Mucosa of gallbladder (tissue), 1 donor: ENCODE results near the gene AJAP1. TPM values are rescaled to one million over a fixed set of nuclear protein-coding genes. Genes with fewer than 3 reads are reported as not detected.

Source experiments
- DNase-seq: peaks from one replicate; pipeline ENCODE4 v3.0.0-alpha.2; 2020; ENCODE audit warnings: low spot score
- total RNA-seq: library from RNA; stranded (reverse); gene quantifications from one replicate; pipeline ENCODE4 v1.2.1, GENCODE V29; 2021
- donor health status: DM: no; HTN: no; CAD: no.

The AJAP1 gene
- total RNA-seq, 1 donor from 2014 or later, result 0.43 TPM

GRCh38 chr1:4730078-4730477, 75.7 kb downstream of the AJAP1 start:
- no peak for DNase-seq

GRCh38 chr1:4733446-4734177, 79.2 kb downstream of the AJAP1 start:
- no peak for DNase-seq

- no peak for DNase-seq
Observed at GRCh38 chr1:4734219-4734618, 79.8 kb downstream of the AJAP1 start.

DNA sequence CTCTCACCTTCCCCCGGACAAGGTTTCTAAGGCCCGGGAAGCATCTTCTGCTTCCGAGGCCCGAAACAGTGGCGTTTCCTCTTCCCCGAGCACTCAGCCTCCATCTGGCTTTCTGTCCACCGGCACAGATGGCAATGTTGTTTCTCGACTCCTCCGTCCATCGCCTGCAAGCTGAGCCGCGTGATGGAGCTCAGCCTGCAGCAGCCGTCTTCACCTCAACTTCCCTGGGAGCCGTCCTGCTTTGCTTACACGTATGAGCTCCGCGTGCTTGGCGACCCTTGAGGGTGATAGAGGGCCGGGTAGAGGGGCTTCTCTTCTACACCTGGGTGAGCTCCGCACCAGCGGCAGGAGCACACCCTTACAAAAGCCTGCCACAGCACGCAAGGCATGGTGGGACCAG, 80.4 kb downstream of the AJAP1 start:
- no peak for DNase-seq

DNA sequence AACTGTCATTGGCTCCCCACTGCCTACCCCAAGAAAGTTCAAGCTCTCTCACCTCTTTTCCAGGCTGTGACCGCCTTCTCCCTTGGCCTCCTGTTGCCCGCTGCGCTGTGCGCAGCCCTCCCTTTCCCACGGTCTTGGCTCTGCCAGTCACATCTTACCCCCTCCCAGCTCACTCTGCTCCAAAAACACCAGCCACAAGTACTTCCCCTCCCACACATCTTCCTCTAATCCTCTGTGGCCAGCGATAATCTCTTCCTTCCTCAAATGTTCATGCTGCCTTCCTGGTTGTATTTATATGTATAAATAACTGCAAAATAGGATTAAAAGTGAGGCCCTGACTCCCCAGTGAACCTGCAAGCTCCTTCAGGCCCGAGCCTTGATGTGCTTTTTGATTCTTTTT, 81.8 kb downstream of the AJAP1 start:
- DNase-seq, result no peak

DNA sequence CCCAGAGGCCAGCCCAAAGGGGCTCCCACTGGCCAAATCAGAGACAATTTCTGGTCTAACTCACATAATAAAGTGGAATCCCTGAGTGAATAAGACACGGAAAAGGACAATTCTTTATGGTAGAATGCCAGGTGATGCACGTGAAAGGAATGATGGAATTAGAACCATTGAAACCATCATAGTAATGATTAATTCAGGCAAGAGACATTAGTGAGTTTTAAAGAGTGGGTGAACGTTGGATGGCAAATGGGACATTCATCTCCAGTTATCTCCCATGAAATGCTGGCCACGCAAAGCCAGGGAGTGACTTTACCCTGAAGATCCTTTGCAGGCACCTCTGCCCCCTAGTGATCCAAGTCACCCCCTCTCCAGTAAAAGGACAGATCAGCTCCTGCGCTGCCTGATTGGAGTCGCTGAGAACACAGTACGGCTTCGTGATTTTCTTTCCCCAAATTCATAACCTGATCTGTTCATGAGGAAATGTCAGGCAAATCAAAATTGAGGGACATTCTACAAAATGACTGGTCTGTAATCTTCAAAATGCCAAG, 87.5 kb downstream of the AJAP1 start:
- DNase-seq, result no peak

GRCh38 chr1:4743978-4744750, 89.8 kb downstream of the AJAP1 start:
- DNase-seq, result no peak

- DNase-seq, result no peak
Observed at GRCh38 chr1:4745560-4745959, 91.2 kb downstream of the AJAP1 start.

GRCh38 chr1:4749406-4749805, 95.0 kb downstream of the AJAP1 start:
- no peak for DNase-seq

GRCh38 chr1:4750177-4750576, 95.8 kb downstream of the AJAP1 start:
- DNase-seq, result no peak

DNA sequence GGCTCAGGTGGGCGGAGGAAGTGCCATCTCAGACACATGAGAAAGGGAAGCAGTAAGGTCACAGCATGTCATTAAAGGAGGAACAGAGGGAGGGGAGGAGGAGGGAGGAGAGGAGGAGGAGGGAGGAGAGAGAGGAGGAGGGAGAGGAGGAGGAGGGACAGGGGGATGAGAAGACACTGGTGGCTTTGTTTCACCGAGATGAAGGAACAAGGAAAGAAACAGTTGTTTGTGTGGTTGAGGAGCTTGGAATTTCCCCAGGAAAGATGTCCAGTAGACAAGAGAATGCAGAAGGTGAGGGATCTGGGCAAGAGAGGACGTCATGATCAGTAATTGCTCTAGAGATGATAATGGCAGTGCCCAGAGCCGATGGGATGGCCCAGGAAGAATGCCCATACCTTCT, 97.7 kb downstream of the AJAP1 start:
- DNase-seq, result no peak

DNA sequence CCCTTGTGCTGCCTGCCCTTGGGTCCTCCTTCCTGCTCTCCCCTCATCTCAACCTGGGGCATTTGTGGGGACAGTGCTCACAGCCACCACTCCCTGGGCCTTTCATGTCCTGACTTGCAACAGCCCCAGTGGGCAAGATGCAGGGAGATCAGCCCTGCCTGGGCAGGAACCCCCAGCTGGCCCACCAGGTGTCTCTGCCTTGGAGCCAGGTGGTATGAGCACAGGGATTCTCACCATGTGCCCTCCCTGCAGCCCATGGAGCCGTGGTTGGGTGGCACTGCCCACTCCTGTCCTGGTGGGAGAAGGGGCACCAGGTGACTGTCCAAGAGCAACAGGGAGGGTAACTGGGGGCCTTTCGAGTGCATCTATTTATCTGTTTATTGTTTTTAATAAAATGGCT, 100.4 kb downstream of the AJAP1 start:
- DNase-seq, result no peak

DNA sequence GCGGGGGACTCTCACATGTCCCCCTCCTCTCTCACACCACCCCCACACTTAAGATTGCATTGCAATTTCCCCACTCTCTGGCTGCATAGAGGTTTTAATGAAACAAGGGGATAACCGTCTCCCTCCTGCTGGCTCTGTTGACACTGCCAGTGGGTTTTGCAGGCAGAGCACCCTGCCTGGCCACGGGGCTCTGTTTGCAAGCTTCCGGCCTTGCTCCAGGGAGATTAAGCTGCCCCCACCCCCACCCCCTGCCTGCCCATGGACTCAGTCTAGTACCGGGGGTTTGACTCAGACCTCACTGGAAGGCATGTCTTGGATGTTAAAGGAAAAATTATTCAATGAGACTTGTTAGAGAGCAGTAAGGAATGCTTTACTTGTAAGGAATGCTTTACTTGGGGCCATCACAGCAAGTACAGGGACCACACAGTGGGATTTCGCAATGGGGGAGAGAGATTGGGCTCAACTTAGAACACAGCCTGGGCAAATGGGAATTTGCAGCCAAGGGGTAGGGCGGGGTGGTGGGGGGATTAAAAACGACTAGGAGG, 101.0 kb downstream of the AJAP1 start:
- DNase-seq, result no peak

DNA sequence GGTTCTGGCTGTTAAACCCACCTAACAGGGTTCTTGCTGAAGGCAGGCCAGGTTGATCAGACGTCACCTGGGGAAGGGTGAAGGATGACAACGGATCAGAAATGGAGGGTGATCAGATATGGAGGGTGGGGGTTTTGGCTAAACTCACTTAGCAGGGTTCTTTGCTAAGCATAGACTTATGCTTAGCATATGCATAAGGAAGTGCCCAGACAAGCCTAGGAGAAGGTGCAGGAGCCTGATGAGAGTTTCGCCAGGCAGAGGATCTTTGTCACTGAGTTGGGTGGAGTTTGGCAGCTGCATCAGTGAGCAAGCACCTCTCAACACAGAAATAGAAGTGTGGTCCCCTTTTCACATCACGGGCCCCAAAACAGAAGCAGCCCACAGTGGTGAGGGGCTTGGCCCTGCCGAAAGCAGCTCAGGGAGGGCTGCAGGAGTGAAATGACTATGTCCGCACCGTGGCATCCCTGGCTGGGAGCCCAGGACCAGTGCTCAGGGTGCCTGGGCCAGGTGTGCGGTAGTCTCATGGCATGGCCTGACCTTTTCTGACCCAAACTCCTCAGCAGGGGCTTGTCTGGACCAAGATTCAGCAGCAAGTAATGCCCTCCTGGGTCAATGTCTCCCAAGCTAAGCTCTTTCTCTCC, 101.6 kb downstream of the AJAP1 start:
- no peak for DNase-seq

- DNase-seq, result no peak
Observed at GRCh38 chr1:4756851-4757580, 102.6 kb downstream of the AJAP1 start.

GRCh38 chr1:4759671-4760070, 105.3 kb downstream of the AJAP1 start:
- no peak for DNase-seq

DNA sequence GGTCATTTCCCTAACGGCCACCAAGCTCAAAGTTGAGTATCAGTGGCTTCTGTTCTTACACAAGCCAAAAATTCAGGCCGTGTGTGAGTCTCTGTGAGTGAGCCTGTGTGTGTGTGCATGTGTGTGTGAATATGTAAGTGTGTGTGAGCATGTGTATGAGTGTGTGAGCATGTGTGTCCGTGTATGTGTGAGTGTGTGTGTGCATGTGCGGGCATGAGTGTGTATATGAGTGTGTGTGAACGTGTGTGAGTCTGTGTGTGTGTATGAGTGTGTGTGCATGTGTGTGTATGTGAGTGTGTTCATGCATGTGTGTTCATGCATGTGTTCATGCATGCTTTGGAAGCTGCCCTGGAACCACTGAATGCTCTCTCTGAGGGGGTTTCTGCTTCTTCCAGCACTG, 105.7 kb downstream of the AJAP1 start:
- DNase-seq, result no peak

DNA sequence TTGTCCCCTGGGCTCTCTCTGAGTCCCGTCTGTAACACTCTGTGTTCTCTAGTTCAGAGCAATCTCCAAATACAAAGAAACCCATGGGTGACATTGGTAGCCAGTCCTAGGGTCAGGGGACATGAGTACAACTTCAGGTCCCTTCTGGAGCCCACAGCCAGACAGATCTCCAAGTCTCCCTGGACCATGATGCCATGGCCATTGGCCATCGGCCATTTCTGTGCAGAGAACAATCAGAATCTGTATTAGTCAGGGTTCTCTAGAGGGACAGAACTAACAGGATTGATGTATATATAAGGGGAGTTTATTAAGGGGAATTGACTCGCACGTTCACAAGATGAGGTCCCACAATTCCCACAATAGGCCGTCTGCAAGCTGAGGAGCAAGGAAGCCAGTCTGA, 106.9 kb downstream of the AJAP1 start:
- no peak for DNase-seq

DNA sequence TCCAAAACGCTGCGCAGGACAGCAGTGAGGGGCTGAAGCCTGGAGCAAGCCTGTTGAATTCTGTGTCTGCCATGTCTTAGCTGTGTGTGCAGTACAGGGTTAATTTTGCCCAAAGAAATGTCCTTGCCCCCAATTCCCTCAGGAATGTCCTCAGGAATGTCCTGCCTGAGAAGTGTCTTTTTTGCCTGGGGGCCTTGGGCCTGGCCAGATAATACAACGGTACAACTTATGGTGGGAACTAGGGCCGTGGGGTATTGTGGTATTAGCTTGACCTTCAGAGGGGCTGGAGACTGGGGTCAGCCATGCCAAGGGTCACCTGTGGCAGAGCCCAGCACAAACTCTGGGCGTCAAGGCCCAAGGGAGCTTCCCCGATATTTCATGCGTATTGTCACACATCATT, 107.7 kb downstream of the AJAP1 start:
- no peak for DNase-seq

DNA sequence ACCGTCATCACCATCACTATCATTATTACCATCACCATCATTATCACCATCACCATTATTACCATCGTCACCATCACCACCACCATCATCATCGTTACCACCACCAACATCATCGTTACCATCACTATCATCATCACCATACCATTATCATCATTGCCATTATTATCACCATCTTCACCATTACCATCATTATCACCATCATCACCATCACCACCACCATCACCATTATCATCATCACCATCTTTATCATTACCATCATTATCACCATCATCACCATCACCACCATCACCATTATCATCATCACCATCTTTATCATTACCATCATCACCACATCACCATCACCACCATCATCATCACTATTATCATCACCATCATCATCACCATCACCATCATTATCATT, 112.9 kb downstream of the AJAP1 start:
- DNase-seq, result no peak

DNA sequence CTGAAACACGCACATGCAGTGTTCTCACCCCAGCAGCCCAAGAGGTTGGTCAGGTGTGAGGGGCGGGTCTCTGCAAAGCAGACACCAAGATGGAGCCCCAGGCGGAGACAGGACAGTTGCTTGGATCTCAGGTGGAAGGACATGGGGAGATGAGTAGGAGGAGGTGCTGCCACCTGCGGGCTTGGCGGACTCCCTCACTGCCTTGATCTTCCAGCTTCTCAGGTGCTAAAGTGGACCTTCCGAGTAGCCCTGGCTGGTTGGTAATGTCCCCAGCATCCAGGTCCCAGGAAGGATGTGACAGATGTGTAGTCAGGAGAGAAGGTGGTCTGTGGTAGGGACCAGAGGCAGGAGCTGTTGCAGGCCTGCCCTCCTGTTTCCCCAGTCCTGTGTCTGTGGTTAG, 114.1 kb downstream of the AJAP1 start:
- no peak for DNase-seq
